CD14-positive monocyte (primary cell): ENCODE measurements around the gene HID1. TPM values are rescaled to one million over a fixed set of nuclear protein-coding genes. Genes with fewer than 3 reads are reported as not detected.

Source experiments
- DNase-seq, 3 donors: peaks; one replicate each; pipeline ENCODE4 v3.0.0-alpha.2; 2011 to 2022
- H2AFZ ChIP-seq: 2 replicates; pipeline ENCODE4 v1.6.0; 2012; ENCODE audit warnings: mild to moderate bottlenecking, low read depth, low read length, inconsistent platforms; ENCODE audit not compliant: insufficient read depth, poor library complexity, severe bottlenecking
- H3K27ac ChIP-seq, 2 donors: 1 replicate in 1 of 2; 2 replicates in 1 of 2; pipeline ENCODE4 v1.5.1; 2012 to 2013; ENCODE audit warnings: low read length in 2 of 2, control low read depth in 1 of 2, inconsistent platforms in 1 of 2, low read depth in 1 of 2, mild to moderate bottlenecking in 1 of 2
- H3K27me3 ChIP-seq, 2 donors: one replicate each; pipeline versions ENCODE4 v1.6.0 to v1.6.1; 2011 to 2013; ENCODE audit warnings: low read length in 2 of 2; ENCODE audit not compliant: control insufficient read depth in 2 of 2, insufficient read depth in 2 of 2
- H3K36me3 ChIP-seq, 2 donors: replicated peaks in 1 of 2; 1 replicate in 1 of 2; 2 replicates in 1 of 2; pipeline versions ENCODE4 v1.5.1 to v1.6.1; 2012 to 2013; ENCODE audit warnings: low read length in 2 of 2, control low read depth in 1 of 2, inconsistent platforms in 1 of 2, mild to moderate bottlenecking in 1 of 2; ENCODE audit not compliant: insufficient read depth in 2 of 2, control insufficient read depth in 1 of 2
- H3K4me1 ChIP-seq, 2 donors: 1 replicate in 1 of 2; 2 replicates in 1 of 2; pipeline versions ENCODE4 v1.5.1 to v1.6.1; 2012 to 2013; ENCODE audit warnings: low read length in 2 of 2, control low read depth in 1 of 2, inconsistent platforms in 1 of 2, mild to moderate bottlenecking in 1 of 2, moderate library complexity in 1 of 2; ENCODE audit not compliant: insufficient read depth in 2 of 2, control insufficient read depth in 1 of 2
- H3K4me2 ChIP-seq: replicated peaks from 2 replicates; pipeline ENCODE3; 2012; ENCODE audit warnings: low read length, moderate library complexity, mild to moderate bottlenecking; ENCODE audit not compliant: poor library complexity, severe bottlenecking; ENCODE audit errors: extremely low read depth
- H3K4me3 ChIP-seq, 3 experiments: fragments of 200-600 bp in 1 of 3; sonication (generic) in 1 of 3; replicated peaks in 1 of 3; 1 replicate in 2 of 3; 2 replicates in 1 of 3; pipeline ENCODE4 v1.5.1; 2011 to 2013; ENCODE audit warnings: low read length in 3 of 3, mild to moderate bottlenecking in 3 of 3, control low read depth in 2 of 3, low read depth in 2 of 3, inconsistent platforms in 1 of 3, moderate library complexity in 1 of 3
- H3K79me2 ChIP-seq: 2 replicates; pipeline ENCODE4 v1.6.0; 2012; ENCODE audit warnings: mild to moderate bottlenecking, control low read depth, inconsistent platforms, low read length, moderate library complexity; ENCODE audit not compliant: insufficient read depth
- H3K9ac ChIP-seq: 2 replicates; pipeline ENCODE4 v1.6.0; 2017; ENCODE audit warnings: low read length, mild to moderate bottlenecking; ENCODE audit not compliant: insufficient read depth, poor library complexity, severe bottlenecking
- H3K9me3 ChIP-seq, 2 donors: replicated peaks in 1 of 2; 1 replicate in 1 of 2; 2 replicates in 1 of 2; pipeline versions ENCODE4 v1.5.1 to v1.6.1; 2012 to 2013; ENCODE audit warnings: low read length in 2 of 2, control low read depth in 1 of 2; ENCODE audit not compliant: control insufficient read depth in 1 of 2, insufficient read depth in 1 of 2
- H4K20me1 ChIP-seq: 2 replicates; pipeline ENCODE4 v1.6.0; 2012; ENCODE audit warnings: mild to moderate bottlenecking, low read length, control low read depth, moderate library complexity; ENCODE audit not compliant: insufficient read depth
- H3K27ac Mint-ChIP-seq, 7 donors: one replicate each; pipeline ENCODE4 v1.8.0; 2020; ENCODE audit warnings: mild to moderate bottlenecking in 7 of 7, mixed read lengths in 7 of 7, moderate library complexity in 6 of 7, inconsistent platforms in 2 of 7
- H3K27me3 Mint-ChIP-seq, 3 donors: one replicate each; pipeline ENCODE4 v1.8.0; 2021 to 2022; ENCODE audit warnings: low read depth in 3 of 3, mild to moderate bottlenecking in 3 of 3, mixed read lengths in 3 of 3, moderate library complexity in 3 of 3, inconsistent platforms in 1 of 3
- H3K36me3 Mint-ChIP-seq, 2 donors: one replicate each; pipeline ENCODE4 v1.8.0; 2020; ENCODE audit warnings: mixed read lengths in 2 of 2, inconsistent platforms in 1 of 2, mild to moderate bottlenecking in 1 of 2
- H3K4me1 Mint-ChIP-seq: one replicate; pipeline ENCODE4 v1.8.0; 2020; ENCODE audit warnings: mild to moderate bottlenecking, mixed read lengths
- H3K4me3 Mint-ChIP-seq, 2 donors: one replicate each; pipeline ENCODE4 v1.8.0; 2020; ENCODE audit warnings: mild to moderate bottlenecking in 2 of 2, mixed read lengths in 2 of 2, moderate library complexity in 1 of 2
- H3K9me3 Mint-ChIP-seq, 7 donors: one replicate each; pipeline ENCODE4 v1.8.0; 2020 to 2022; ENCODE audit warnings: mixed read lengths in 7 of 7, mild to moderate bottlenecking in 6 of 7, moderate library complexity in 6 of 7, inconsistent platforms in 2 of 7
- WGBS: methylation state at CpG from one replicate; pipeline ENCODE4 v1.1.5; 2013; ENCODE audit warnings: missing lambda C conversion rate; ENCODE audit not compliant: insufficient coverage; 5-methylcytosine and 5-hydroxymethylcytosine counted together
- intact Hi-C, 2 donors: fragments of 100-400 bp; cut with micrococcal nuclease; formaldehyde crosslinking; loops; one replicate each; pipeline versions ENCODE4 v1.15.0 to v1.15.1; 2023
- polyA plus RNA-seq, 3 donors: library from polyadenylated mRNA; depleted of rRNA in 1 of 3; unstranded in 2 of 3; stranded (reverse) in 1 of 3; fragments of 300-500 nt in 2 of 3; fragments of >200 nt in 1 of 3; fragmentation: Illumina TruSeq in 2 of 3; gene quantifications; 1 replicate in 2 of 3; 2 replicates in 1 of 3; pipeline ENCODE4 v1.2.3, GENCODE V29; 2012 to 2021
- TF ChIP-seq, protein P1 (sequence below): fragments of 200-600 bp; IDR thresholded peaks from one replicate; pipeline ENCODE4 v1.8.0; 2022; ENCODE audit warnings: antibody characterized with exemption, mild to moderate bottlenecking

Gene HID1
- polyA plus RNA-seq, 3 donors: not detected

DNA sequence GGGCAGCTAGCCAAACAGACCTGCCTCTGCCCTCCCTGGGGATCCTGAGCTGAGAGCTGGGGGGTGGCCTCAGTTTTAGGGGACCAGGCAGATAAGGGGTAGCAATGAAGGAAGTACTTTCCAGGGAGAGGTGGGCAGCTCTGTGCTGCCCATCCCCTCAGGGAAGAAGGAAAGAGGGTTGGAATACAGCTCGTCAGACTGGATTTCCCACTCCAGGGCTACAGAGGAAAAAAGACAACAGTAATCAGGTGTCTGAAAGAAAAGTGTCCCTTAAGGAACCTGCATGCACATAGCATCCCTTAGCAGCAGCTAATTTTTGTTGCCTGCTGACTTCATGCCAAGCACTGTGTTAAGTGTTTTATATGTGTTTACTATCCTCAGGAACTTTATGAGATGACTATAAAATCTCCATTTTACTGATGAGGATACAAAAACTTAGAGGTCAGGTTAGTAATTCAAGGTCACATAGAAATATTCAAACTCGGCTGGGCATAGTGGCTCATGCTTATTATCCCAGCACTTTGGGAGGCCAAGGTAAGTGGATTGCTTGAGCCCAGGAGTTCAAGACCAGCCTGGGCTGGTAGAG is 36.7 kb upstream of the HID1 start:
- Mint-ChIP-seq H3K4me3 (no peak overlapping the region), H3K36me3 (peaks cover 0 to 2% of the 10 kb centered on the region in 2 donors), H3K27me3 (peaks cover 3 to 10% (median 8%) of the 10 kb centered on the region in 3 donors), H3K4me1 (peaks cover 17% of the 10 kb centered on the region), H3K9me3 (no peaks in the 10 kb centered on the region), H3K27ac (no peak overlapping the region)
- no peaks in the 10 kb centered on the region for H3K27me3 ChIP-seq
- TF ChIP-seq, protein P1, sequence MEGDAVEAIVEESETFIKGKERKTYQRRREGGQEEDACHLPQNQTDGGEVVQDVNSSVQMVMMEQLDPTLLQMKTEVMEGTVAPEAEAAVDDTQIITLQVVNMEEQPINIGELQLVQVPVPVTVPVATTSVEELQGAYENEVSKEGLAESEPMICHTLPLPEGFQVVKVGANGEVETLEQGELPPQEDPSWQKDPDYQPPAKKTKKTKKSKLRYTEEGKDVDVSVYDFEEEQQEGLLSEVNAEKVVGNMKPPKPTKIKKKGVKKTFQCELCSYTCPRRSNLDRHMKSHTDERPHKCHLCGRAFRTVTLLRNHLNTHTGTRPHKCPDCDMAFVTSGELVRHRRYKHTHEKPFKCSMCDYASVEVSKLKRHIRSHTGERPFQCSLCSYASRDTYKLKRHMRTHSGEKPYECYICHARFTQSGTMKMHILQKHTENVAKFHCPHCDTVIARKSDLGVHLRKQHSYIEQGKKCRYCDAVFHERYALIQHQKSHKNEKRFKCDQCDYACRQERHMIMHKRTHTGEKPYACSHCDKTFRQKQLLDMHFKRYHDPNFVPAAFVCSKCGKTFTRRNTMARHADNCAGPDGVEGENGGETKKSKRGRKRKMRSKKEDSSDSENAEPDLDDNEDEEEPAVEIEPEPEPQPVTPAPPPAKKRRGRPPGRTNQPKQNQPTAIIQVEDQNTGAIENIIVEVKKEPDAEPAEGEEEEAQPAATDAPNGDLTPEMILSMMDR: no peak
- WGBS: 100% methylated on average over 1 of the region's 2 CpGs
- H3K4me2 ChIP-seq: no peak overlapping the region
- peaks cover 11% of the 10 kb centered on the region for H4K20me1 ChIP-seq
- H3K79me2 ChIP-seq: peaks cover 11% of the 10 kb centered on the region
- H3K4me1 ChIP-seq: peaks cover 17 to 22% of the 10 kb centered on the region in 2 donors
- no peaks in the 10 kb centered on the region for H3K36me3 ChIP-seq
- no peak overlapping the region for H2AFZ ChIP-seq
- no peaks in the 10 kb centered on the region for H3K9me3 ChIP-seq
- intact Hi-C loops: loop anchor here in 1 of 2 donors (5.0 kb wide), 1 partner anchor 47 kb away; no protein-coding TSS in a partner anchor
- H3K4me3 ChIP-seq: no peak overlapping the region
- H3K9ac ChIP-seq: no peak overlapping the region
- no peak overlapping the region for H3K27ac ChIP-seq
- no peak for DNase-seq

DNA sequence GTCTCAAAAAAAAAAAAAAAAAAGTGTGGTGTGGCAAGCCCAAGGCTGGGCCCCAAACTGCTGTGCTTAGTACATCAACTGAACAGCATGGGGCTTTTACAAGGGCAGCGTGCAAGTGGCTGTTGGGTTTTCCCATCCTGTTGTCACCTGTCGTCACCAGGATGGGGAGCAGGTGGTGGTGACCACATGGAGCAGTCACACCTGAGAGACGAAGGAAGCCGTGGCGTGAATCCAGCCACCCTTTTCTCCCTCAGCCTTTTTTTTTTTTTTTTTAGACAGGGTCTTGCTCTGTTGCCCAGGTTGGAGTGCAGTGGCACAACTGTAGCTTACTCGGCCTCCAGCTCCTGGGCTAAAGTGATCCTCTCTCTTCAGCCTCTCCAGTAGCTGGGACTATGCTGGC is 35.8 kb upstream of the HID1 start:
- peaks cover 4 to 10% (median 6%) of the 10 kb centered on the region in 3 donors for H3K27me3 Mint-ChIP-seq
- H3K4me2 ChIP-seq: no peak overlapping the region
- H3K79me2 ChIP-seq: peaks cover 7% of the 10 kb centered on the region
- H3K9me3 ChIP-seq: no peaks in the 10 kb centered on the region
- intact Hi-C loops: loop anchor here in 1 of 2 donors (5.0 kb wide), 1 partner anchor 46 kb away; no protein-coding TSS in a partner anchor
- no peaks in the 10 kb centered on the region for H3K27me3 ChIP-seq
- no peak overlapping the region for H3K27ac Mint-ChIP-seq
- H3K4me1 ChIP-seq: peaks cover 11 to 15% of the 10 kb centered on the region in 2 donors
- H3K36me3 ChIP-seq: no peaks in the 10 kb centered on the region
- H2AFZ ChIP-seq: no peak overlapping the region
- H3K27ac ChIP-seq: no peak overlapping the region
- peaks cover 7% of the 10 kb centered on the region for H4K20me1 ChIP-seq
- no peaks in the 10 kb centered on the region for H3K36me3 Mint-ChIP-seq
- no peak overlapping the region for H3K4me3 Mint-ChIP-seq
- no peaks in the 10 kb centered on the region for H3K9me3 Mint-ChIP-seq
- no peak overlapping the region for H3K9ac ChIP-seq
- peaks cover 9% of the 10 kb centered on the region for H3K4me1 Mint-ChIP-seq
- DNase-seq: no peak
- TF ChIP-seq, protein P1: no peak
- no peak overlapping the region for H3K4me3 ChIP-seq
- 100% methylated on average over 1 of the region's 6 CpGs for WGBS
